GM18498 (cell line): ENCODE results near the gene NRP2.
A peak's percentile ranks its signal among the peaks of the same experiment; 100 is the strongest.

Experiments
- ATAC-seq: cut with Tn5 transposase; IDR thresholded peaks from one replicate; pipeline ENCODE4 v1.9.1; 2021; ENCODE audit warnings: mild to moderate bottlenecking, moderate library complexity; ENCODE audit not compliant: unreplicated experiment

Gene NRP2

DNA sequence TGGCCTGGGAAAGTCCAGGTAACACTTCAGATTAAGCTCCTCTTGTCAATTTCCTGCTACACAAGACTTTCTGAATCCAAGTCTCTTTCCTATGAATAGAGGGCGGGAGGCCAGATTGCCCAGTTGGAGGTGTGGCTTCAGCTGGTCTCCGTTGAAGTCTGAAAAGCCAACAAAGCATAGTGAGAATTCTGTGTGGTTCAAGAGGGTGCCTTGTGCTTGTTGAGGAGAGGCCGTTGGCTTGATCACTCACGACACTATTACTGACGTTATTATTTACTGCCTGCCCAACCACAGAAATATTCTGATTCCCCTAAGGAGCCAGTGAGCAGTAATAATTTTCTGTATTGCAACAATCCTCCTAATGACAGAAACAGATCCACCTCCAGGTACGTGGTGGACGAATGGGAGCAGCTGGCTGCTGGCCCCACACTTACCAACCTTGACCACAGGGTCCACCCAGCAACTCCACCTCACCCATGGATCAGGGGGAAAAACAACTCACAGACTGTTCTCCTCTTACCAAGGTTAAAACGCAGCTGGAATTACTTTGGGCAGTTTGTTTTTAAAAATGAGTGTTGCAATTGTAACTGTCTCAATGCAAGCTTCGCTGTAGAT, 21.9 kb downstream of the NRP2 start:
- no peak for ATAC-seq

DNA sequence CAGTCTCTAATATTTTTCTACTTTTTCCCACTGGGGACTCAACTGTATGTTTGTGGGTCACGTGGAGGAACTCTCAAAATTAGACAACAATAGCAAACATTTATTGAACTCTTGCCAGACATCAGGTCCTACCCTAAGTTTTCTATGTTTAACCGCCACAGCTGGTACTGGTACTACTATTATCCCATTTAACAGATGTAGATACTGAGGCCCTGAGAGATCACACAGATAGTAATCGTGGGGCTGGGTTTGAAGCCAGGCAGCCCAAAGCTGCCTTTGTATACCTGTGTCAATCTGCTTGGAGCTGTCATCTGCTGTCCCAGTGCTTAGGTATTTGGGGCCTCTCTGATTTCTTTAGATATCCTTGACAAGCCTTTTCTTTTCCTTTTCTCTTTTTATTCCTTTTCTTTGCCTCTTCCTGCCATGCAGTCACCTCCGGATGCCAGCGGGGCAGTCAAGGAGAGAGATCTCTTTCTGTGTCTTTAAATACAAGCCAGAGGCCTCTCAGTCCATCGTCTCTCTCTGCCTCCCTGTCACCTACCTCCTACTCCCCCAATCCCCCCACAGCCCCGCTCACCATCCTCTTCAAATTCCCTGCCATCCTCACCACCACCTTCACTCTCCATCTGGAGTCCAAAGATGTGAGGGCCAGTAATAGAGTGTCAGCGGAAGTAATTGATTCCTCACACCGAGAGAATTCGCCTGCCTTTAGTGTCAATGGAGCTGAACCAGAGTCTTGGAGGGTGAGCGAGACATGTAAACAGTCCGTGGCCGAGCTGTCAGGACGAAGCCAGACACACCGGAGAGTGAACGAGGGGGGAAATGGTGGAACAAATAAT, 23.4 kb downstream of the NRP2 start:
- no peak for ATAC-seq

GRCh38 chr2:205706769-205707381, 24.6 kb downstream of the NRP2 start:
- peak; percentile 96 for ATAC-seq

DNA sequence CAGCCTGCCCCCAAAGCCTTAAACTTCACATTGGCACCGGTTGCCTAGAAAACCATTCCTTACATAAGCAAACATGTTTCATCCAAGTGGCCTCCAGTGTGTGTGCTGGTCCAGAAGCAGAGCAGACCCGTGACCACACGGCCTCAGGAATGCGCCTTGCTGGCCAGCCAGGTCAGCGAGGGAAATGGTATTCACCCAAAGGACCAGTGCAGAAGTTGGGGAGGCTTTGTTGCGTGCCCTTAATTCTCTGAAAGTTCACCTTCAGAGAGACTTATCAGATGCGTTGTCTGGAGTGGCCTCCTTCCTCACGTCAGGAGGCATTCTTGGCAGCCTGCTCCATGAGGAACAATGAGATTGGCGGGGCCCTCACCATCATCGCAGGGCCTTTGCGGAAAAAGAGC, 25.9 kb downstream of the NRP2 start:
- no peak for ATAC-seq

GRCh38 chr2:205709319-205709718, 27.0 kb downstream of the NRP2 start:
- ATAC-seq: peak; percentile 39

GRCh38 chr2:205712508-205712907, 30.2 kb downstream of the NRP2 start:
- ATAC-seq: no peak

GRCh38 chr2:205713086-205713485, 30.8 kb downstream of the NRP2 start:
- ATAC-seq: no peak

DNA sequence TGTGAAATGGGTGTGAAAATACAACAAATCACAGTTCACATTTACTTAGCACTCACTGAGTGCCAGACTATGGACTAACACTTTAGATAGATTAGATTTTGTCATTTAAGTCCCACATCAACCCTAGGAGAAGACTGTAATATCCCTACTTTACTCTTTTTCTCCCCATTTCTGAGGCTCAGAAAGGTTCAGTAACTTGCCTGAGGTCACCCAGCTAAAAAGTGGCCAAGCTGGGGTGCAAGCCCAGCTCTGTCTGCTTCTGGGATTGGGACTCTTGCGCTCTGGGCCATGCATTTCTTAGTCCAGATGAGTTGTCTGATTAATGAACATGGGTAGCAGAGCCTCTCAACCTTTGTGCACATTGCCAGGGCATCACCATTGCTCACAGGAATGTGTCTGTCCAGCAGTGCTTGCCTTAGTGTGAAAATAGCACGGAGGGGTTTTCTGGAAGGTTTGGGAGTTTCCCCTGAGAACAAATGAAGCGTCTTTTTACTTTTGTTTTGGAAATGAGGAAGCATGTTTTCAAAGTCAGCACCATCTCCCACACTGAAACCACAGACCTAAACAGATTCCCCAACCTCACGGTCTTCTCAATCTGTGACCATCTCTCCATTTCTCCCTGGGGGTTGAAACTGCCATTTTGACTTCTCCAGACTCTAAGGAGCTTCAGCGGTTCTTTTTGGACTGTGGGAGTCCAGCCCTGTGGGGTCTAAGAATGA, 31.9 kb downstream of the NRP2 start:
- peak; percentile 61 for ATAC-seq

DNA sequence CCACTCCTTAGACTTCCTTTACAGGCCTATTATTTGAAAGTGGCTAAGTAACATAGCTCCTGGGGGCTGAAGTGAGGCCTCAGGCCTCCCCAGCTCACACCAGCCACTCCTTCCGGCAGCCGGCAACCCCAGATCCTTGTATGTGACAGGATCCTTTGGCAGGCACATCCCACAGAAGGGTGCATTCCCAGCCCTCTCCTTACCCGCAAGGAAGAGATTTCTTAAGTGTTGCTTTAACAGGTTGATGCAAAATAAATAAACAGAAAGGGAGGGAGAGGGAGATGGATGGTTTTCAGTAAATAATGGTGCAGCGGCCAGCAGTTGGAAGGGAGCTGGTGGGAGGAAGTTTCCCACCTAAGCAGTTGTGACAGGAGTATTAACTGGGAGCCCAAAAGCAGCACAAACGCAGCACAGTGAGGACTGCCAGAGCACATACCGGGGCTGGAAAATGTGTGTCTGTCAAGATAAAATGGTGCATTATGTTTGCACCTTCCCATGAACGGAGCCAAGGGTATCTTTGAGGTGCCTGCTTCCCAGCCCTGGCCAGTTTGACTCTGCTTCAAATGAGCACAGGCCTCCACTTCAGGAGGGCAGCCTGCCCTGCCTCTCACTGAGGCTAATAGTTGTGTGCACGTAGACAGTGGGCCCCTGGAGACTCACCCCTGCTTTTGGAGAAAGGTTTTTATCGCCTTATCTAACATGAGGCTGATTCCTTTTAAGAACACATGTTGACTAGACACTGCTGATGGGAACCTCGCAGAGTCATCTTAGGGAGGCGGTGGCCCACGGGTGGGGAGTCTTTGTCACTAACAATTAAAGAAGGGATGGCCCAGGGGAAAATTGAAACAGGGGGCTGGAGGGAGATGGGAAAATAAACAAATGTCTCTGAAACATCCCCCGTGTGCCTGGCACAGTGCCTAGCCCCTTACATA, 32.8 kb downstream of the NRP2 start:
- ATAC-seq: no peak

- no peak for ATAC-seq
Observed at GRCh38 chr2:205715831-205716525, 33.7 kb downstream of the NRP2 start.

DNA sequence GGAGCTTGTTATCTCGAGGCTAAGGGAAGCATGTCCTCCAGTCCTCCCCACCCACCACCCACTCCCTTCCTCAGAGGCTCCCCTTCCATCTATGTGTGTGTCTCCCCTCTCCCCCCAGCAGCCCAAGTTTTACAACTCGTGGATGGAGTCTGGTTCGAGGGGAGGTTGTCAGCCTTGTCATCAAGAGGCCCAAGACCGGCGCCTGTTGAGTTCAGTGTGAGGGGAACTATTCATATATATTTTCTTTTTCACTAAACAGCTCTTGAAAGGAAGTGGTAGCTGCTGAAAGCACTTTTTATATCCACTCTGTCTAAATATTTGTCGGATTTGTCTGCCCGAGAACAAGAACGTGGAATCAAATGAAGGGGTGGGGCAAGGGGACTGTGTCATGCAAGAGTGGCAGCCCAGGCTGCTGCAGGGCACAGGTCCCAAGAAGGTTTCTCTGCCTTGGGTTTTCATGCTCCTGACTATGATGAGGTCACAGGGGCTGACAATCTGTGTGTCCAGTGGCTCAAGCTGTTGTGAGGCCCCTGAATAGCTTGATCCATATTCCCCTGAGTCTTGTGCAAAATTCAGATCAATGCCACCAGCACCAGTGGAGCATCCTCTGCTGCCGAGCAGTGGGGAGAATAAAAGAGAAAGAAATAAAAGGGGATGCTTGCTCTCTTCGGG, 35.0 kb downstream of the NRP2 start:
- no peak for ATAC-seq

DNA sequence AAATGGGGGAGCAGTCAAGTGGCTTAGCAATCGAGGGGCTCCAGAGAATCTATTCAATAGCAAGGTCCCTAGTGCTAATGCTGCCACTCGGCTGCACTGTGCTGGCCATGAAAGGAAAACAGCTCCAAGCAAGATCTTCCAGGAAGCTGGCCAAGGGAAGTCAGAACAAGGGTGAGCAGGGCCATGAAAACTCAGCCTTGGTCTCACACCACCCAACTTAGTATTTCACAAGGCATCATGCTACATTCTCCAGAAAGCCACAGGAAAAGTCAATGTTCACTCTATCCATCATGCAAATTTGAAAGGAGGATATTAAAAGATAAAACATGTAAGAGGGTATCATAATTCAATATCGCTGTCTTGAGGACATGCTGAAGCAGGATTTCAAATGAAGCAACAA, 35.7 kb downstream of the NRP2 start:
- ATAC-seq: no peak

DNA sequence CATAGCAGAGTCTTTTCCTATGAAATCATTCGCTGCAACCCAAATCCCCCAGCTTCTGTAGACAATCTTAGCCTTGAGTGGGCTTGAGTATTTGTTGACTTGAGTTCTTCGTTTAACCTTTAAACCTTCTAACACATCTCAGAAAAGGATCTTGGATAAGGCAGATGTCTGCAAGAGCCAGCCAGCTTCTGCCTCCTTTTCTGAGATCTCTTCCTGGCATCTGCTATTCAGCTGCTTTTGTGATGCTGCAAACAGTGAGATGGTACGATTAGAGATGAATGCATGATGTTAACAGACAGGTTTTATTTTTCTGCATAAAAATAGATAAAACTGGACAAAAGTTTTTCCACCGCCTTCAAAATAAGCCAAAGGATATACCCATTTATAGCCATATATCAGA, 37.5 kb downstream of the NRP2 start:
- no peak for ATAC-seq

DNA sequence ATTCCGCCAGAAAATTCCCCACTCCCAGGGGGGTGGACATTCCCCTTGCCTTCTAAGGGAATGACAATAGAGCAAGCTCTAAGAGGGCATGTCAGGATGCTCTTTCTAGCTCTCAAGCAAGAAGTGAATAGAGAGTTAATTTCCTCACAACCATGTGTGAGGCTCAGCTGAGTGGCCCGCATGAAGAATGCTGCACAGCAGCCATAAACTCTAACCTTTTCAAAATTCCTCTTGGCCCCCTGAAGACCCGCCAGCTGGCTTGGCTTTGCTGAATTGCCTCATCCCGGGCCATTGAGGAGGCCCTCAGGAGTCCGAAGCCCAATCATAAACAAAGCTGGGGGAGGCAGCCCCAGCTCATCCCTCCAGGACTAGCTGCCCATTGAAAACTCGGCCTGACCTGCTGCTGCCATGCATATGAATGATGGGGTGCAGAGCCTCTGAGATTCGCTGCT, 38.2 kb downstream of the NRP2 start:
- no peak for ATAC-seq

DNA sequence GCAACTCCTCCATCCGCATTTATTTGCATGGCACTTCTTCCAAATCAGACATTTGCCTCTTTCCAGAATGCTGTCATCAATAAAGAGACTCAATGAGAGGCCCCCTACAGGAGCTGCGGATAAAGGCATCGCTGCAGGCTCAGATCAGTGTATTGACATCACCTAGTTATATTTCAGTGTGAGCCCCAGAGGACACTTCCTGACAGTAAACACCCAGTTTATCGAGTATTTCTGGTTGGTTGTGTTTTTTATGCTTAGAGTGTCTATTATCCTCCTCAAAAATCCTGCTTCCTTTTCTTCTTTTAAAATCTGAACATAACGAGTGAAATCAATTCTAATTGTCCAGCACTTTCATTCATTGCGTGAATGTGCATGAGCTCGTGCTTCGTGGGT, 38.8 kb downstream of the NRP2 start:
- ATAC-seq: no peak

DNA sequence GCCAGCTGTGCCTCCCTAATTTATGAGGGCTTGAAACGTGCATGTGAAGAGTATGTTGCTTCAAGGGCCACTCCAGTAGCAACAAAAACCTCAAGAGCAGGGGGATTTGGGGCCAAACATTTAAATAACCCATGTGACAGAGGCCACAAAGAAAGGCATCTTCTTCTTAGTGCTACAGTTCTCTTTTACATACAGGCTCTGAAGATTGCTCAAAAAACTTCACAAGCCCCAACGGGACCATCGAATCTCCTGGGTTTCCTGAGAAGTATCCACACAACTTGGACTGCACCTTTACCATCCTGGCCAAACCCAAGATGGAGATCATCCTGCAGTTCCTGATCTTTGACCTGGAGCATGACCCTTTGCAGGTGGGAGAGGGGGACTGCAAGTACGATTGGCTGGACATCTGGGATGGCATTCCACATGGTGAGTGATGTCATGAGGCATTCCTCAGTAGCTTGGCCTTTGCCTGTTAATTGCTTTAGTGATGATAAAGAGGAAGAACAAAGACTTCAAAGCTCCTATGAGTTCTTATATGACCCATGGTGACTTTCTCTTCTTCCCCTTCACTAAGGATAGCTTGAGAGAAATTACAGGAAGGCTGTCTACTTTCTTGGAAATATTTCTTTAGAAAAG, 40.1 kb downstream of the NRP2 start:
- no peak for ATAC-seq

DNA sequence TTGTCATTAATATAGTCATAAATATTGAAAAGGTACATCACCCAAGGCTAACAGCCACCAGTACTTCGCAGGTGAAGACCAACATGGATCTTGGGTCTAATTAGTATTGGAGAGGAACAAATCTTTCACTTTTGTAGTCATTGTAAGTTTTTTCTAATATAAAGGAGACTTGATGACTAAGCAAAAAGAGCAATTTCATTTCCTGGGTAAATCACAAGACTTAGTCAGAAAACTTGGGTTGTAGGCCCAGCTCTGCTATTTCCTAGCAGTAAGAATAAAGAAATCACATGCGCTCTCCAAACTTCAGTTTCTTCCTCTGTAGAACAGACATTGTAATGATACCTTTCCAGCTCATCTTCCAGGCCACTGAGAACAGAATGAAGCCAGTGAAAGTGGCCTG, 40.9 kb downstream of the NRP2 start:
- ATAC-seq: no peak

DNA sequence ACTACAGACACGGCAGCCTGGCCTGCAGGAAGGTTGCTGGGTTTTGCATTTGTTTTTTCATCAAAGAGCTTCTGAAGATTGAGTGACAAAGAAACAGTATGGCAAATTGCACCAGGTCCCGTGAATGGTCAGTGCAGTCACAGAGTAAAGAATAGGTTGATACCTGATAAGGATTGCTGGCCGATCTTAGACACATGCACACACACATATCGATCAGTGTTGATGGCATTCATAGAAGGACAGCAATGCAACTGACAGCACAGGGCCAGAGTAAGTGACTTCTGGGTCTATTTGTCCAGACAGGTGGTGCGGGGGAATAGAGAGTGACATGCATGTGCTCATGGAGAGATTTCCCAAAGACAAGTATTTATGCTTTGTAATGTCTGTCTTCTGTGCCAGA, 42.8 kb downstream of the NRP2 start:
- no peak for ATAC-seq

DNA sequence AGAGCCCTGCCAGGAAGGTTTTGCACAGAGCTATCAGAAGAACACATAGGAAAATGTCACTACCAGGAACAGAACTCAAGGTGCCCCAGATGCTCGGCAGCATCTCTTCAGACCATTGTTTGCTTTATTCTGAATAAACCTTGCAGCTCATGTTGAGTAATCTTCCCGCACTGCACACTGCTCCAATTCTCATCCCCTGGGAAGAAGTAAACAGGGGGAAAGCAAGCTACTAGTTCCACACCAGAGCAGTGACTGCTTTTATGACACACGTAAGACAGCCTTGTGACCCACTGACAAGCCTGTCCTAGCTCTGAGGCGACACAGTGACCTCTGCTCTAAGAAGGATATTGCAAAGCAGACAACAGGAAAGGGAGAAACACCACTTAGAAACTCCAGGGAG, 44.2 kb downstream of the NRP2 start:
- no peak for ATAC-seq
